GM12878 (cell line): ENCODE data around the gene OR5AK2. TPM values are rescaled to one million over a fixed set of nuclear protein-coding genes. Genes with fewer than 3 reads are reported as not detected.

Experiments
- ATAC-seq: fragments of 200-7000 bp; cut with Tn5 transposase; 3 replicates; pipeline ENCODE4 v1.9.1; 2020; ENCODE audit warnings: mild to moderate bottlenecking, moderate library complexity
- BruUV-seq: library from RNA; stranded (reverse); fragments of 400-500 nt; replicated peaks from 2 replicates; lab custom pipeline; 2021; lab: Mats Ljungman, UMichigan
- CTCF ChIA-PET: fragments of 300-600 bp; sonication (Branson Sonifier 250); formaldehyde crosslinking; extraction: SDS; loops from one replicate; lab custom pipeline; 2021; ENCODE audit warnings: inconsistent platforms; lab: Yijun Ruan, JAX
- POLR2A ChIA-PET: fragments of 350-600 bp; formaldehyde crosslinking; extraction: SDS; loops from one replicate; lab custom pipeline; 2021; ENCODE audit warnings: inconsistent platforms; lab: Charles Lee
- RAD21 ChIA-PET: fragments of 300-600 bp; sonication (Branson Sonifier 250); formaldehyde crosslinking; loops from one replicate; lab custom pipeline; 2023; ENCODE audit warnings: antibody characterized with exemption; ENCODE audit not compliant: unreplicated experiment; lab: Charles Lee
- SMC1A ChIA-PET: fragments of 300-600 bp; sonication (Branson Sonifier 250); formaldehyde crosslinking; loops from one replicate; lab custom pipeline; 2023; ENCODE audit not compliant: unreplicated experiment, uncharacterized antibody; lab: Charles Lee
- DNase-seq: peaks from one replicate; pipeline ENCODE4 v3.0.0-alpha.2; 2011; ENCODE audit warnings: low read depth, low spot score
- FAIRE-seq: peaks from 3 replicates; lab custom pipeline; 2011; peaks lifted over from hg19 to GRCh38; lab: Jason Lieb, UNC
- H2AFZ ChIP-seq: 2 replicates; pipeline ENCODE4 v1.6.0; 2011; ENCODE audit warnings: low read depth, low read length, control low read depth; ENCODE audit not compliant: control insufficient read depth
- H3K27ac ChIP-seq: 2 replicates; pipeline ENCODE4 v1.5.1; 2011; ENCODE audit warnings: control low read depth; ENCODE audit not compliant: control insufficient read depth, insufficient read depth
- H3K27me3 ChIP-seq, 2 experiments: replicated peaks in 1 of 2; 2 replicates each; pipeline versions ENCODE4 v1.6.0 to v1.6.1; 2011; ENCODE audit warnings: low read length in 1 of 2; ENCODE audit not compliant: control insufficient read depth in 2 of 2, insufficient read depth in 2 of 2
- H3K36me3 ChIP-seq, 2 experiments: 2 replicates each; pipeline ENCODE4 v1.5.1; 2011; ENCODE audit warnings: low read length in 1 of 2; ENCODE audit not compliant: control insufficient read depth in 2 of 2, insufficient read depth in 2 of 2
- H3K4me1 ChIP-seq: 2 replicates; pipeline ENCODE4 v1.6.1; 2011; ENCODE audit warnings: mild to moderate bottlenecking, low read length, moderate library complexity, mixed read lengths; ENCODE audit not compliant: control insufficient read depth, insufficient read depth
- H3K4me2 ChIP-seq: 2 replicates; pipeline ENCODE4 v1.6.0; 2011; ENCODE audit warnings: control low read depth; ENCODE audit not compliant: control insufficient read depth, insufficient read depth
- H3K4me3 ChIP-seq: fragments of 200-600 bp; sonication (generic); 2 replicates; pipeline ENCODE4 v1.5.1; 2016
- H3K79me2 ChIP-seq: 2 replicates; pipeline ENCODE4 v1.6.0; 2011; ENCODE audit warnings: low read length; ENCODE audit not compliant: control insufficient read depth, insufficient read depth
- H3K9ac ChIP-seq: 2 replicates; pipeline ENCODE4 v1.8.0; 2011; ENCODE audit warnings: low read length, control low read depth, mixed read lengths; ENCODE audit not compliant: control insufficient read depth, insufficient read depth
- H3K9me3 ChIP-seq: replicated peaks from 3 replicates; pipeline ENCODE4 v1.5.1; 2011; ENCODE audit warnings: mild to moderate bottlenecking, low read length; ENCODE audit not compliant: control insufficient read depth, insufficient read depth
- H4K20me1 ChIP-seq: 2 replicates; pipeline ENCODE4 v1.6.0; 2011; ENCODE audit not compliant: control insufficient read depth, insufficient read depth
- FOXK2 ChIP-seq: fragments of 450-650 bp; IDR thresholded peaks from 2 replicates; pipeline ENCODE4 v1.6.1; 2017; ENCODE audit warnings: mild to moderate bottlenecking, moderate library complexity
- KDM1A ChIP-seq: fragments of 200-600 bp; sonication (generic); IDR thresholded peaks from 2 replicates; pipeline ENCODE4 v1.6.1; 2016; ENCODE audit warnings: borderline replicate concordance
- POLR2A ChIP-seq: IDR thresholded peaks from 2 replicates; pipeline ENCODE4 v1.6.1; 2011; ENCODE audit warnings: low read depth, mild to moderate bottlenecking, low read length
- RBBP5 ChIP-seq: fragments of 200-600 bp; sonication (generic); conservative IDR thresholded peaks from 2 replicates; pipeline ENCODE4 v1.6.1; 2016
- SUZ12 ChIP-seq: fragments of 200-600 bp; sonication (generic); IDR thresholded peaks from one replicate; pipeline ENCODE4 v1.6.1; 2018; ENCODE audit warnings: antibody characterized with exemption, mild to moderate bottlenecking; ENCODE audit not compliant: unreplicated experiment
- ZNF207 ChIP-seq: fragments of 450-650 bp; IDR thresholded peaks from 2 replicates; pipeline ENCODE4 v1.6.1; 2014; ENCODE audit warnings: antibody characterized with exemption, mild to moderate bottlenecking, borderline replicate concordance
- ZNF217 ChIP-seq: fragments of 450-650 bp; IDR thresholded peaks from 2 replicates; pipeline ENCODE4 v1.6.1; 2017; ENCODE audit warnings: antibody characterized with exemption, mild to moderate bottlenecking
- ZNF274 ChIP-seq: IDR thresholded peaks from one replicate; pipeline ENCODE4 v1.8.0; 2011; ENCODE audit not compliant: insufficient read length, insufficient read depth
- WGBS: methylation state at CpG from one replicate; pipeline ENCODE4 v1.1.6; 2016; ENCODE audit warnings: low lambda C conversion rate; ENCODE audit not compliant: insufficient replicate concordance, insufficient coverage; ENCODE audit errors: missing lambda C conversion rate; 5-methylcytosine and 5-hydroxymethylcytosine counted together
- in situ Hi-C: fragments of 300-500 bp; cut with MboI; formaldehyde crosslinking; loops from 9 replicates; pipeline ENCODE4 v1.14.3; 2018; ENCODE audit warnings: mixed read lengths
- intact Hi-C: fragments of 100-400 bp; cut with micrococcal nuclease; formaldehyde crosslinking; loops from one replicate; pipeline ENCODE4 v1.14.2; 2022; ENCODE audit not compliant: unreplicated experiment
- polyA plus RNA-seq, 11 experiments: library from polyadenylated mRNA; depleted of rRNA in 4 of 11; unstranded in 6 of 11; stranded (reverse) in 5 of 11; fragments of >200 nt; fragmentation: Nextera tagmentation in 4 of 11; fragmentation: Illumina TruSeq in 1 of 11; extraction: Ambion mirVana in 4 of 11; extraction: Trizol in 1 of 11; gene quantifications; 1 replicate in 1 of 11; 2 replicates in 10 of 11; pipeline versions ENCODE4 v1.2.1 to v1.2.3, GENCODE V29; 2011 to 2016; ENCODE audit warnings: inconsistent platforms in 2 of 11, missing spikeins in 2 of 11, low read depth in 1 of 11
- total RNA-seq, 4 experiments: library from RNA; depleted of rRNA in 3 of 4; stranded (reverse); fragments of >200 nt in 3 of 4; fragmentation: Illumina TruSeq in 1 of 4; extraction: Trizol in 1 of 4; gene quantifications; 2 replicates each; pipeline versions ENCODE4 v1.2.1 to v1.2.3, GENCODE V29; 2013 to 2021
- TF ChIP-seq, protein P1 (sequence below): IDR thresholded peaks from 2 replicates; pipeline ENCODE4 v1.6.1; 2012; ENCODE audit warnings: improper control_type of control experiment, low read depth, low read length; ENCODE audit not compliant: insufficient replicate concordance

The OR5AK2 gene
- total and polyA plus RNA-seq, 10 of the 15 experiments (the other 5 are each of a cell fraction or from before 2014, with no cell fraction given), result not detected

DNA sequence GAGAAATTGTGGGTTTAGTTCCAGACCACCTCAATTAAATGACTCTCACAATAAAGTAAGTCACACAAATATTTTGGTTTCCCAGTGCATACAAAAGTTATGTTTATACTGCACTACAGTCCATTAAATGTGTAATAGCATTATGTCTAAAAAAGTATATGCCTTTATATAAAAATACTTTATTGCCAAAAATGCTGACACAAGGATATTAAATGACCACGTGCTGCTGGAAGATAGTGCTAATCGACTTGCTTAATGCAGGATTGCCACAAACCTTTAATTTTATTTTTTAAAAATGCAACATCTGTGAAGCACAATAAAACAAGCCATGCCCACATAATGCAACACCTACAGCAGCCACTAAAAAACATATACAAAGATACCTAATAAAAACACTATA is 27.0 kb downstream of the OR5AK2 start:
- Histone ChIP-seq H3K79me2 (no peaks in the 10 kb centered on the region), H3K36me3 (no peaks in the 10 kb centered on the region), H3K27me3 (no peaks in the 10 kb centered on the region), H3K9ac (no peak overlapping the region), H4K20me1 (no peaks in the 10 kb centered on the region), H3K4me3 (no peak overlapping the region), H2AFZ (no peak overlapping the region), H3K4me1 (no peaks in the 10 kb centered on the region), H3K27ac (no peak overlapping the region), H3K4me2 (no peak overlapping the region), H3K9me3 (no peaks in the 10 kb centered on the region)
- DNase-seq (no peak), FAIRE-seq (no peak), ATAC-seq (no peak)
- RAD21 ChIA-PET, result no interaction called here
- TF ChIP-seq FOXK2, result no peak
- intact Hi-C loops (no loop called here), in situ Hi-C loops (no loop called here)
- CTCF ChIA-PET, result interaction anchor here (0.6 kb wide), 1 partner anchor 1266 kb away, joined by 3 read pairs; no protein-coding TSS in a partner anchor
- 0% methylated on average over 2 of the region's 2 CpGs for WGBS
- SMC1A ChIA-PET, result no interaction called here
- no TSS peak for BruUV-seq
- POLR2A ChIA-PET, result no interaction called here

DNA sequence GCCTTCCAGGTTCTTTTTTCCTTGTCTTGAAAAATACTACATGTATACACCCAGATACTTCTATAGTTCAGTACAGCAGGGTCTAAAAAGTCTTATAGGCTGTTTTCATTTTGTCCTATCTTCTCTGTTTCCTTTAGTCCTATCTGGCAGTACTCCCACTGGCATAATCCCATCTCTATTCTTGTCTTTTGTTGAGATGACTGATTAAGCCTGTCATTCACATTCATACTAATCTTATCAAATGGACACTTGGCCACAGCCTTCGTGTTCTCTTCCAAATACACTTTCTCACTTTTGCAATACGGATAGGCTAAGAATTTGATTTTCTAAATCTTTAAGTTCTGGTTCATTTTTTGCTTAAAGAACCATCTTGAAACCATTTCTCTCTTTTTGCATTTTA is 42.8 kb downstream of the OR5AK2 start:
- no peak for DNase-seq
- no peaks in the 10 kb centered on the region for H3K4me1 ChIP-seq
- H3K9ac ChIP-seq, result no peak overlapping the region
- ChIA-PET POLR2A (no interaction called here), SMC1A (no interaction called here), CTCF (no interaction called here), RAD21 (no interaction called here)
- FAIRE-seq, result no peak
- no peaks in the 10 kb centered on the region for H3K27me3 ChIP-seq
- whole genome bisulfite sequencing, result 0% methylated on average over 2 of the region's 2 CpGs
- H4K20me1 ChIP-seq, result no peaks in the 10 kb centered on the region
- H3K27ac ChIP-seq, result no peak overlapping the region
- no TSS peak for BruUV-seq
- H3K79me2 ChIP-seq, result no peaks in the 10 kb centered on the region
- in situ Hi-C loops, result no loop called here
- no peaks in the 10 kb centered on the region for H3K36me3 ChIP-seq
- no peak overlapping the region for H2AFZ ChIP-seq
- no peak for ATAC-seq
- intact Hi-C loops, result no loop called here
- no peak overlapping the region for H3K4me3 ChIP-seq
- no peak overlapping the region for H3K4me2 ChIP-seq
- no peaks in the 10 kb centered on the region for H3K9me3 ChIP-seq
- TF ChIP-seq ZNF274 (no peak), POLR2A (no peak), RBBP5 (no peak), KDM1A (no peak), ZNF207 (no peak), SUZ12 (no peak), ZNF217 (no peak)
- TF ChIP-seq, protein P1, sequence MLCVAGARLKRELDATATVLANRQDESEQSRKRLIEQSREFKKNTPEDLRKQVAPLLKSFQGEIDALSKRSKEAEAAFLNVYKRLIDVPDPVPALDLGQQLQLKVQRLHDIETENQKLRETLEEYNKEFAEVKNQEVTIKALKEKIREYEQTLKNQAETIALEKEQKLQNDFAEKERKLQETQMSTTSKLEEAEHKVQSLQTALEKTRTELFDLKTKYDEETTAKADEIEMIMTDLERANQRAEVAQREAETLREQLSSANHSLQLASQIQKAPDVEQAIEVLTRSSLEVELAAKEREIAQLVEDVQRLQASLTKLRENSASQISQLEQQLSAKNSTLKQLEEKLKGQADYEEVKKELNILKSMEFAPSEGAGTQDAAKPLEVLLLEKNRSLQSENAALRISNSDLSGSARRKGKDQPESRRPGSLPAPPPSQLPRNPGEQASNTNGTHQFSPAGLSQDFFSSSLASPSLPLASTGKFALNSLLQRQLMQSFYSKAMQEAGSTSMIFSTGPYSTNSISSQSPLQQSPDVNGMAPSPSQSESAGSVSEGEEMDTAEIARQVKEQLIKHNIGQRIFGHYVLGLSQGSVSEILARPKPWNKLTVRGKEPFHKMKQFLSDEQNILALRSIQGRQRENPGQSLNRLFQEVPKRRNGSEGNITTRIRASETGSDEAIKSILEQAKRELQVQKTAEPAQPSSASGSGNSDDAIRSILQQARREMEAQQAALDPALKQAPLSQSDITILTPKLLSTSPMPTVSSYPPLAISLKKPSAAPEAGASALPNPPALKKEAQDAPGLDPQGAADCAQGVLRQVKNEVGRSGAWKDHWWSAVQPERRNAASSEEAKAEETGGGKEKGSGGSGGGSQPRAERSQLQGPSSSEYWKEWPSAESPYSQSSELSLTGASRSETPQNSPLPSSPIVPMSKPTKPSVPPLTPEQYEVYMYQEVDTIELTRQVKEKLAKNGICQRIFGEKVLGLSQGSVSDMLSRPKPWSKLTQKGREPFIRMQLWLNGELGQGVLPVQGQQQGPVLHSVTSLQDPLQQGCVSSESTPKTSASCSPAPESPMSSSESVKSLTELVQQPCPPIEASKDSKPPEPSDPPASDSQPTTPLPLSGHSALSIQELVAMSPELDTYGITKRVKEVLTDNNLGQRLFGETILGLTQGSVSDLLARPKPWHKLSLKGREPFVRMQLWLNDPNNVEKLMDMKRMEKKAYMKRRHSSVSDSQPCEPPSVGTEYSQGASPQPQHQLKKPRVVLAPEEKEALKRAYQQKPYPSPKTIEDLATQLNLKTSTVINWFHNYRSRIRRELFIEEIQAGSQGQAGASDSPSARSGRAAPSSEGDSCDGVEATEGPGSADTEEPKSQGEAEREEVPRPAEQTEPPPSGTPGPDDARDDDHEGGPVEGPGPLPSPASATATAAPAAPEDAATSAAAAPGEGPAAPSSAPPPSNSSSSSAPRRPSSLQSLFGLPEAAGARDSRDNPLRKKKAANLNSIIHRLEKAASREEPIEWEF, result no peak
